GM19468 (cell line): ENCODE measurements around the gene TLX2.
"Not testable (repeated sequence)": the region's sequence is repeated elsewhere in the genome, so short reads cannot be mapped to it uniquely, and the experiment has no call there.

Experiments used
- ATAC-seq: cut with Tn5 transposase; IDR thresholded peaks from one replicate; pipeline ENCODE4 v1.9.1; 2021; ENCODE audit warnings: mild to moderate bottlenecking, moderate library complexity, moderate number of reproducible peaks; ENCODE audit not compliant: unreplicated experiment; ENCODE audit errors: extremely low read depth

Gene TLX2

GRCh38 chr2:74552914-74553811 is 38.9 kb downstream of the TLX2 start:
- no peak for ATAC-seq

- ATAC-seq: peak; percentile 23
These were observed 39.9 kb downstream of the TLX2 start, which contains the start of the genes DOK1 and LOXL3 for GRCh38 chr2:74553892-74554819. Gene DOK1 (plus strand): TSS chr2:74554720. CDS start chr2:74554755, 35 bp downstream. Gene LOXL3 (minus strand): TSS chr2:74553942. CDS start chr2:74552634, 1,308 bp downstream.

GRCh38 chr2:74554820-74555531 is 40.7 kb downstream of the TLX2 start:
- no peak for ATAC-seq

- no peak for ATAC-seq
These were observed 41.4 kb downstream of the TLX2 start for GRCh38 chr2:74555610-74556103.

- no peak for ATAC-seq
These were observed 41.9 kb downstream of the TLX2 start for GRCh38 chr2:74556159-74556558.

GRCh38 chr2:74556831-74557370 is 42.7 kb downstream of the TLX2 start:
- ATAC-seq: no peak

- no peak for ATAC-seq
These were observed 44.3 kb downstream of the TLX2 start for GRCh38 chr2:74558284-74559230.

- no peak for ATAC-seq
These were observed 45.7 kb downstream of the TLX2 start for GRCh38 chr2:74559912-74560311.

GRCh38 chr2:74560591-74560990 is 46.3 kb downstream of the TLX2 start:
- no peak for ATAC-seq

GRCh38 chr2:74561022-74561421 is 46.8 kb downstream of the TLX2 start:
- ATAC-seq: not testable (repeated sequence)

GRCh38 chr2:74562126-74562775 is 48.0 kb downstream of the TLX2 start:
- ATAC-seq: no peak

GRCh38 chr2:74564222-74564621 is 50.0 kb downstream of the TLX2 start:
- no peak for ATAC-seq

GRCh38 chr2:74566076-74566753 is 52.0 kb downstream of the TLX2 start:
- ATAC-seq: no peak

GRCh38 chr2:74566754-74567085 is 52.5 kb downstream of the TLX2 start:
- no peak for ATAC-seq
